GM18873 (cell line): Measurements from ENCODE around the gene SIL1.
"Not testable (repeated sequence)": the region's sequence is repeated elsewhere in the genome, so short reads cannot be mapped to it uniquely, and the experiment has no call there.

Experiments used
- ATAC-seq: cut with Tn5 transposase; IDR thresholded peaks from one replicate; pipeline ENCODE4 v1.9.1; 2021; ENCODE audit warnings: mild to moderate bottlenecking, moderate library complexity, moderate number of reproducible peaks; ENCODE audit not compliant: unreplicated experiment, low FRiP score

The SIL1 gene

DNA sequence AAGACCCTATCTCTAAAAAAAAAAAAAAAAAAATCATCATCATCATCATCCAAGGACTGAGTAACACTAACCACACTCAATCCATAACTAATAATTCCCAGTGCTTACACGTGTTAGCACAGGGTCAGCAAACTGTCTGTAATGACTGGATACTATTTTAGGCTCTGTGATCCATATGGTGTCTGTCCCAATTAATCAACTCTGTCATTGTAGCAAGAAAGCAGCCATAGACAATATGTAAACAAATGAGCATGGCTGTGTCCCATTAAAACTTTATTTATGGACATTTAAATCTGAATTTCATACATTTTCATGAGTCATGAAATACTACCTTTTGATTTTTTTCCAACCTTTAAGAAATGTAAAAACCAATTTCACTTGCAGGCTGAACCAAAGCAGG is 148.4 kb downstream of the SIL1 start:
- ATAC-seq, result no peak

- no peak for ATAC-seq
Measured at GRCh38 chr5:139046551-139046950, 151.6 kb downstream of the SIL1 start.

DNA sequence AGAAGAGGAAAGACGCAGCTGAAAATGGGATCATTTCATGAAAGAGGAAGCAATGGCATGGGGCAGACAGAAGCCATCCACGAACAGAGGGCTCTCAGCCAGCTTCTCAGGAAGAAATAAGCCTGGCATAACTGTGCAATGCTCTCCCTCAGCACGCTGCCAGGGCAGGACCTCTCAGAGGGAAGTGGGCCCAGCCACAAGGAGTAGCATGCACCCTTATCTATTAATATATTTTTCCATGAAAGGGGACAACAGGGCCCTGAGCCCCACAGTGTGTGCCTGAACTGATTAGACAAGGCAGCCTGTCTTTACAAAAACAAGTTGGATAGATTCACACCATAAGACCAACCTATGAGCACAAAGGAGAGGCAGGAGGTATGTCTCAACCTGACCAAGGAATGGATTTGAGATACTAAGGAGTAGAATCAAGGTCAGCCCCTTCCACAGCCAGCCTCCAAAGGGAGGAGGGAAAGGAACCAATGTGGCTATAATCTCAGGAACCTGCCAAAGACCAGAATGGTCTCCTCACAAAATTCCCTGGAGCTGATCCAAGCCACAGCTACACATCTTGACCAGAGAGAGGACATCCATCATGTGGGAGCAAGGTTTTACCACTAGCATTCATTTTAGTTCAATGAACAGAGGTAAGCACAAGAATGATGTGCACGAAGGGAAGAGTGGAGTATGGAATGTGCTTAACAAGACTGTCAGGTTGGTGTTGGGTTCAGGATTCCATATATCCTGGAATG is 154.8 kb downstream of the SIL1 start:
- no peak for ATAC-seq

- no peak for ATAC-seq
Measured at GRCh38 chr5:139040081-139040480, 158.1 kb downstream of the SIL1 start.

DNA sequence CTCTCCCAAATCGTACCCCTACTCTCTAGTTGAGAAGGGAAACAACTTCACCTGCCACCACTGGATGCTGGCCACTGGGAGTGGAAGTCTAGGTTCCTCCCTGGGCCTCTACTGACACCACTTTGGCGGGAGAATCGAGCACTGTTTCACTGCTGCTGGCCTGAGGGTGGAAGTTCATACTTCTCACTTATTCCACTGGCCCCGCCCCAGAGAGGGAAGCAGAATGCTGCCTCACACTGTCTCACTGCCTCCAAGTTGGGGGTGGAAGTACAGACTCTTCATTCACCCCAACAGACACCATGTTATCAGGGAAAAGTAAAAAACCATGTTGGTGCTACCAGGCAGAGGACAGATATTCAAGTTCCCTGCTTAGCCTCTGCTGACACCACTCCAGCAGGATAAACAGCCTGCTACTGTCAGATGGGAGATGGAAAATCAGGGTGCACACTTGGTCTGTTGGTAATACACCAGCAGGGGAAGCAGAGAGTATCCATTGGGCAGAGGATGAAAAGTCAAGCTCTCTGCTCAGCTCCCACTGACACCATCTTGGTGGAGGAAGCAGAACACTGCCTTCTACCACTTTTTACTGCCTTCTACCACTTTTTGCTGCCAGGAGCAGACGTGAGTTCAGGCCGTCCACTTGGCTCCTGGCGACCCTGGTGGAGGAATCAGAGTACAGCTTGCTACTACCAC is 159.4 kb downstream of the SIL1 start:
- ATAC-seq, result no peak

DNA sequence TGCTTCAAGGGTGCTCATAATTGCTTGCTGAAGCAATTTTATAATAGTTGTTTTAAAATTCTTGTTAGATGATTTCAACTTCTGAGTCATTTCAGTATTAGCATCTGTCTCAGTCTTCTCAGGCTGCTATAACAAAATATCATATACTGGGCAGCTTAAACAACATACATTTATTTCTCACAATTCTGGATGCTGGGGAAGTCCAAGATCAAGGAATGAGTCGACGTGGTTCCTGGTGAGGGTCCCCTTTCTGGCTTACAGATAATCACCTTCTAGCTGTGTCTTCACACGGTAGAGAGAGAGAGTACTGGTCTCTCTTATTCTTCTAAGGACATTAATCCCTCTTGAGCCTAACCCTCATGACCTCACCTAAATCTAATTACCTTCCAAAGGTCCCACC is 160.4 kb downstream of the SIL1 start:
- ATAC-seq, result no peak

- ATAC-seq, result not testable (repeated sequence)
Measured at GRCh38 chr5:139036332-139036731, 161.8 kb downstream of the SIL1 start.

- no peak for ATAC-seq
Measured at GRCh38 chr5:139027150-139027549, 171.0 kb downstream of the SIL1 start.

- no peak for ATAC-seq
Measured at GRCh38 chr5:139025651-139026050, 172.5 kb downstream of the SIL1 start.

- no peak for ATAC-seq
Measured at GRCh38 chr5:139023286-139023685, 174.9 kb downstream of the SIL1 start.

DNA sequence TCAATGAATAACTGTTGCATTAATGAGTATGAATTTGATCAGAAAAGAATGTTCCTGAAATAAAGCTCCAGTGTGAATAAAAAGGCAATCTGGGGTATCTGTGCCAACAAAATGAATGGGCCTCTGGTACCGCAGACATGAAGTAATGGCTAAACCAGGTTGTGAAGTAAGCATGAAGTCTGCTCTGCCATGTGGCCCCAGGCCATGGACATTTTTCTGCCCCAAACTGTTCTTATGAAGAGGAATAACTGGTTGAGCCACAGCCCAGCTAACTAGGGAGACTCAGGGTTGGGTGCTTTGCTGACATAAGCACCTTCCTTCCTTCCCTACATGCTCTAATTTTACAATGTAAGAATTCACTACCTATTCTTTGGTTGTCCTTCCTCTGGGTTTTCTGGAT is 175.6 kb downstream of the SIL1 start:
- ATAC-seq, result no peak

DNA sequence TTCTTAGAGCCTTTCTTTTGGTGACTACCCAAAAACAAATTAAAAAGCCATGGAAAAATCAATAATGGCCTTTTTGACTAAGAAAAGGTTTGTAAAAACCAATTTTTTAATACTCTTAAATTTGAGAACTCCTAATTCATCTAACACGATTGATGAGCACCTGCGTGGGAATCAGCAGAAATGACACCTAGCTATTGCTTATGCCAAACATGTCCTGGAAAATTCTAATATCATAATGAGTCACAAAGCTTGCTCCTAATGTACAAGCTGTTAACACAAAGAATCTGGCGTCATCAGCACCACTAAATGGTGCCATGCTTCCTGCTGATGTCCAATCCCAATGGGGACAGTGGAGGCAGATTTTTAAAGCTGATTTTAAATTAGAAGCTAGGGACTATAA is 176.8 kb downstream of the SIL1 start:
- ATAC-seq, result no peak

DNA sequence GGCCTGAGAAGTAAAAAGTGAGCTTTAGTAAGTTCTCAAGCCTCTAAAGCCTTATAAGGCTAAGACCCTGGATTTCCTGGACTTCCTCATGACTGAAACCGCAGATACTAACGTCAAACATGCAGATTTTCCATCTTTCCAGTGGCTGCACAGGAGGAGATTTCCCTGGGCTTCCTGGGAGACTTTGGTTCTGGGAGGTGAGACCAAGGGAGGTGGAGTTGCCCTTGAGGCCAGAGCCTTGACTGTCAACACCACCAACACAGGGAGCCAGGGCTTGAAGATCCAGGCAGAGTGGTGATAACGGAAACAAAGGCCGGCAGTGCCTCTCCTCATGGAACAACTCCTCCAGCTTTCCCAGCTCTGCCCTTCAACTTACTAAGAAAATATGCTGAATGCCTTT is 178.3 kb downstream of the SIL1 start:
- ATAC-seq, result no peak

DNA sequence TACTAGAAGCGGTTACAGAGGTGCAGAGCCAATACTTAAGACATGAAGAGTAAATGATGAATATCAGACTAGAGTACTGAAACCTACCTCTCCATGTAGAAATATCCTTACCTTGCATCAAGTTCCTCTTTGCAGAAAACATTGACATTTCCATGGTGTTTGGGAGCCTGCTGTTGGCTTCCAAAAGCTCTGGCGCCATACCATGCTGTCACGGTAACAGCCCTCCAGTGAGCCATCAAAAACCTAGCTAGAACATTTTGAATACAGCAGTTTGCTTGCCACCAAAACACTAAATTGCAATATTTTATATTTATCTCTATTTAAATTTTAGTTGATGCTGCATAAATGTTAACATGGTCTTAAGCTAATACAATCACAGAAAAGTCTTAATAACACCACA is 179.0 kb downstream of the SIL1 start:
- ATAC-seq, result no peak

DNA sequence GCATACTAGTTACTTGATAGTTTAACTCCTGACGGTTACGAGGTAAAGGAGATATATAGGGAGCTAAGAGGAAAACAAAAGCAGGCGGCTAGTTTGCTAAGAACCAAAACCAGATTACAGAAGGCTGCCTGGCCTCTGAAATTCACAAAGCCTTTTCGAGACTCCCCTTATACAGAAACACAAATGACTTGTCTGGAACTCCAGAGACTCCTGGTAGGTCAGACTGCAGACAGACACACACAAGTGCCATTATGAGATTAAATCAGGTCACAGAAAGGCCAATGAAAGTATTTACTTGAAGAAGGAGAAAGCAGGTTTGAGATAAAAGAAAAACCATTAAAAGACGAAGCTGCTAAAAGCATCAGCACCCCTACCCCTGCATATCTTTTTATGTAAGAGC is 180.5 kb downstream of the SIL1 start:
- no peak for ATAC-seq

- ATAC-seq, result no peak
Measured at GRCh38 chr5:139016186-139016585, 182.0 kb downstream of the SIL1 start.

GRCh38 chr5:139014726-139015125 is 183.4 kb downstream of the SIL1 start:
- ATAC-seq, result no peak

GRCh38 chr5:139012176-139012575 is 186.0 kb downstream of the SIL1 start:
- ATAC-seq, result no peak

- not testable (repeated sequence) for ATAC-seq
Measured at GRCh38 chr5:139011156-139011555, 187.0 kb downstream of the SIL1 start.

DNA sequence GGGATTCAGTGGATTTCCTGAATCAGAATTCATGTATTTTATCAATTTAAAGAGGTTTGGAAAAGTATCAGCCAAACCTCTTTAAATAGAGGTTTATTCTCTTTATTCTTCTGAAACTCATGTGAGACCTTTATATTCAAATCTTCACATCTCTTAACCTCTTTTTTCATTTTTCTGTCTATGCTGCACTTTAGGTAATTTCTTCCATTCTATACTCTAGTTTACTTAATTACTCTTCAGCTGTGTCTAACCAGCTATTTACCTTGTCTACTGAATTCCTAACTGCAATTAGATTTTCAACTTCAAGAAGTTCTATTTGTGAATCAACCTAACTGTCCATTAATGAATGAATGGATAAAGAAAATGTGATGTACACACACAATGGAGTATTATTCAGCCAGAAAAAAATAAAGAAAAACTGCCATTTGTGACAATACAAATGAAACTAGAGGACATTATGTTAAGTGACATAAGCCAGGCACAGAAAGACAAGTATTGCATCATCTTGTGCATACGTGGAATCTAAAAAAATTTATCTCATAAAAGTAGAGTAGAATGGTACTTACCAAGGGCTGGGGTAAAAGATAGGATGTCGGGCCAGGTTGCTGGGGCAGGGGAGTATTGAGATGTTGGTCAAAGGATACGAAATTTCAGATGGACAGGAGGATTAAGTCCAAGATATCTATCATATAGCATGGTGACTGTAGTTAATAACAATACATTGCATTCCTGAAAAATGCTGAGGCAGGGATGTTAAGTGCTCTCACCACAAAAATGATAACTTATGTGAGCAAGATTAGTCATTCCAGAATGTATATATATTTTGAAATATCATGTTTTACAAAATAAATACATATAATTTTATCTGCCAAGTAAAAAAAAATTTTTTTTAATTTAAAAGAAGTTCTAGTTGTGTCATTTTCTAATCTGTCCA is 193.5 kb downstream of the SIL1 start:
- no peak for ATAC-seq

DNA sequence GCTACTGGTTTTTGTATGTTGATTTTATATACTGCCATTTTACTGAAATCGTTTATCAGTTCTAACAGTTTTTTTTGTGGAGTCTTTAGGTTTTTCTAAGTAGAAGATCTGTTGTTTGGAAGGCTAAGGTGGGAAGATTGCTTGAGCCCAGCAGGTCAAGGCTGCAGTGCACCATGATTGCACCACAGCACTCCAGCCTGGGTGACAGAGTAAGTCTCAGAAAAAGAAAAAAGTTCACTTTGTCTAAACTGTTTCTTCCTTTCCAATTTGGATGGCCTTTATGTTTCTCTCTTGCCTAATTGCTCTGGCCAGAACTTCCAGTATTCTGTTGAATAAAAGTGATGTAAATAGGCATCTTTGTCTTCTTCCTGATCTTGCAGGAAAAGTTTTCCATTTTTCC is 198.5 kb downstream of the SIL1 start:
- ATAC-seq, result no peak
